G401 (cell line): ENCODE data around the gene CACNA1B. TPM values are rescaled to one million over a fixed set of nuclear protein-coding genes. Genes with fewer than 3 reads are reported as not detected.
"Not testable (repeated sequence)": the region's sequence is repeated elsewhere in the genome, so short reads cannot be mapped to it uniquely, and the experiment has no call there.

Experiments
- DNase-seq: peaks from one replicate; pipeline ENCODE4 v3.0.0-alpha.2; 2015; ENCODE audit warnings: low spot score
- in situ Hi-C: cut with HindIII; loops from 2 replicates; pipeline ENCODE4 v1.10.0; 2016; ENCODE audit warnings: low sequenced_read_pairs, mixed read lengths
- total RNA-seq: library from RNA; depleted of rRNA; stranded (reverse); fragments of >200 nt; shearing (Covaris generic); gene quantifications from 2 replicates; pipeline ENCODE4 v1.2.3, GENCODE V29; 2014

Gene CACNA1B
- total RNA-seq, 1 experiment from 2014 or later = 1.8 TPM

- in situ Hi-C loops = no loop called here
- no peak for DNase-seq
Measured at GRCh38 chr9:137882506-137882821, 4.9 kb downstream of the CACNA1B start.

- in situ Hi-C loops, DNase-seq: not testable (repeated sequence)
Measured at GRCh38 chr9:137883977-137884376, 6.4 kb downstream of the CACNA1B start.

GRCh38 chr9:137884547-137884946 lies 7.0 kb downstream of the CACNA1B start:
- DNase-seq = not testable (repeated sequence)

GRCh38 chr9:137885121-137885520 lies 7.5 kb downstream of the CACNA1B start:
- DNase-seq, in situ Hi-C loops: not testable (repeated sequence)

More at GRCh38 chr9:137884547-137884946, 7.0 kb downstream of the CACNA1B start:
- in situ Hi-C loops = not testable (repeated sequence)

- DNase-seq, in situ Hi-C loops: not testable (repeated sequence)
Measured at GRCh38 chr9:137888621-137889020, 11.0 kb downstream of the CACNA1B start.

GRCh38 chr9:137889966-137890365 lies 12.4 kb downstream of the CACNA1B start:
- in situ Hi-C loops, DNase-seq: not testable (repeated sequence)

- DNase-seq, in situ Hi-C loops: not testable (repeated sequence)
Measured at GRCh38 chr9:137890768-137891587, 13.4 kb downstream of the CACNA1B start.

- in situ Hi-C loops = no loop called here
- peak; percentile 39 for DNase-seq
Measured at GRCh38 chr9:137891588-137892423, 14.2 kb downstream of the CACNA1B start.

GRCh38 chr9:137892424-137893191 lies 15.0 kb downstream of the CACNA1B start:
- in situ Hi-C loops = no loop called here
- no peak for DNase-seq

GRCh38 chr9:137893670-137894069 lies 16.1 kb downstream of the CACNA1B start:
- no peak for DNase-seq
- in situ Hi-C loops = no loop called here

GRCh38 chr9:137899551-137900360 lies 22.2 kb downstream of the CACNA1B start:
- in situ Hi-C loops = no loop called here
- no peak for DNase-seq

GRCh38 chr9:137900584-137901310 lies 23.2 kb downstream of the CACNA1B start:
- no peak for DNase-seq
- in situ Hi-C loops = no loop called here

GRCh38 chr9:137902646-137903045 lies 25.1 kb downstream of the CACNA1B start:
- in situ Hi-C loops = no loop called here
- no peak for DNase-seq

- in situ Hi-C loops = no loop called here
Measured at GRCh38 chr9:137905740-137906139, 28.2 kb downstream of the CACNA1B start.

GRCh38 chr9:137907776-137908175 lies 30.2 kb downstream of the CACNA1B start:
- in situ Hi-C loops = no loop called here
- DNase-seq = peak; percentile 78

More at GRCh38 chr9:137905740-137906139, 28.2 kb downstream of the CACNA1B start:
- DNase-seq = no peak

- DNase-seq = no peak
- in situ Hi-C loops = no loop called here
Measured at GRCh38 chr9:137912671-137913070, 35.1 kb downstream of the CACNA1B start.

GRCh38 chr9:137913132-137913531 lies 35.5 kb downstream of the CACNA1B start:
- in situ Hi-C loops = no loop called here
- DNase-seq = no peak
